Stimulated activated CD8-positive, alpha-beta memory T cell treated with anti-CD3 and anti-CD28 coated beads, Interleukin-4, amount 100 ng/mL, for 48 hours (primary cell): ENCODE results near the gene MAVS.

ENCODE experiments used
- DNase-seq: peaks from one replicate; pipeline ENCODE4 v3.0.0-alpha.2; 2020

Gene MAVS

GRCh38 chr20:3915691-3916090, 69.1 kb downstream of the MAVS start:
- no peak for DNase-seq

DNA sequence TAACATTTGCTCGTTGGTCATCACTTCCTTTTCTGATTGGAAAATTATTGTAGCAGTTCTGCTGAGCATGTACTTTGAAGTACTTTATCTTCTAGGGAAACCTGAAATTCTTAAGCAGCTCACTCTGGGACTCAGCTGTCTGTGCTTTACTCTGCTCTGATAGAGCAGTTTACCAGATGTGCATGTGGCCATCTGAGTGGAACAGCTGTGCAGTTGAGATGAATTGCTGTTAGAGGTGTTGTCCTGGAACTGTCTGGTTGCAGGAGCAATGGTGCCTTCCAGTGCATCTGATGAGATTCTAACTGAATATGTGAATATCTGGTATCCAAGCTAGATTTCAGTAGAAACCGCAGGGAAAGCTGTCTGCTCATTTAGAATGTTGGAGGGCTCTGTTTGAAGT, 69.7 kb downstream of the MAVS start:
- no peak for DNase-seq

GRCh38 chr20:3919352-3919751, 72.7 kb downstream of the MAVS start:
- no peak for DNase-seq

- no peak for DNase-seq
Observed at GRCh38 chr20:3922223-3922982, 75.8 kb downstream of the MAVS start.

GRCh38 chr20:3922983-3923339, 76.3 kb downstream of the MAVS start:
- no peak for DNase-seq

DNA sequence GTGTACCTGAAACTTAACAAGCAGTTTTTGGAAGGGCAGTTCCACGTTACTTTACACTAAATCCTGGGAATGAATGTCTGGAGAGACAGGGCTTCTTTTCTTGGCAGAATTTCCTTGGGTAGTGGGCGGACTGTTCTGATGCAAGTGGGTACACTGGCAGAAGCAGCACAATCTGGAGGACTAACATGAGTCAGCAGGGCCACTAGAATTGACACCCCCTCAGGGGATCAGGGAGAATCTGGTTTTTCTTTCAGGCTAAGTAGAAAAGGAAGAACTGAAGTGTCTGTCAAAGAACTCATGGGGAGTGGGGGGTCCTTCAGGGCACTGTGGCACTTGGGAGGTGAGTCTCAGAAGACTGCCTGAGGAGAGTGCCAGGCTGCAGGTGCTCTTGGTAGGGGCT, 77.2 kb downstream of the MAVS start:
- no peak for DNase-seq

DNA sequence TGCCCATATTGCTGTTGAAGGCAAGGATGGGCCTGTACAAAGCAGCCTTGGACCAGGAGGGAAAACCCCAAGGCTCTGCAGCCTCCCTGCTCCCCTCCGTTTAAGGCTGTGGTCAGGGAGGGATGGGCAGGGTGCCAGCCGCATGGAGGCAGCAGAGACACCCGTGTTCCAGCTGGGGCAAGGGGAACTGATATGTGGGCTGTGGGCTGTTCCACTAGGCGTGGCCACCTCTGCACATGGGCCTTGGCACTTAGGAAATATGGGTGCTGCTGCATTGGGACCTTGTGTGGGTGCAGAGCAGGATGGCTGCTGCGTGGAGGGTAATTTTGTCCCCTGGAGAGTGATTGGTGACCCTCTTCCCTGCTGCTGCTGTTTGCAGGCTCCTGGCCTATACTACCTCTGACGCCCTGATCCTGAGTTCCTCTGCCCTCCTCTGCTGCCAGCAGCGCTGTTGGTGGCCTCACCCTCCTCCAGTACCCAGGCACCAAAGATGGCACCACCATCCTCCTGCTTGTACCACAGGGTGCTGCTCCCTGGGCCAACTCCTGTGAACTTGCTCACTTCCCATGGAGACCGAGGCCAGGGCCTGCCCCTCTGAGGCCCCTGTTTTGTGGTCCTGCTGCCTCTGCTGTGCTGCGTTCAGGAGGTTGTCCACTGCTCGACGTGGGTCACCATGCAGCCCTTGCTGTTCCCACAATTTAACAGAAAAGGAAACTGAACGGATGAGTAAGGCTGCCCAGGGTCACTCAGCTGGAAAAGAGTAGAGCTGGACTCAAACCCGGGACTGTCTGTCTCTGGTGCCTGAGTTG, 77.9 kb downstream of the MAVS start:
- no peak for DNase-seq

- DNase-seq: no peak
Observed at GRCh38 chr20:3925113-3925695, 78.6 kb downstream of the MAVS start.
